Small intestine (tissue), 7 donors: Measurements from ENCODE around the gene PDK2. TPM values are rescaled to one million over a fixed set of nuclear protein-coding genes. Genes with fewer than 3 reads are reported as not detected.
A peak's percentile ranks its signal among the peaks of the same experiment; 100 is the strongest.

Experiments used
- DNase-seq, 2 donors: peaks; one replicate each; pipeline versions ENCODE4 v3.0.0 to v3.0.0-alpha.2; 2013
- FAIRE-seq: peaks from 2 replicates; lab custom pipeline; 2012; peaks lifted over from hg19 to GRCh38; lab: Jason Lieb, UNC
- H3K27ac ChIP-seq, 3 donors: one replicate each; pipeline ENCODE4 v1.5.1; 2013; ENCODE audit warnings: low read length in 2 of 3, mild to moderate bottlenecking in 2 of 3, control low read depth in 1 of 3, inconsistent platforms in 1 of 3, low read depth in 1 of 3, moderate library complexity in 1 of 3
- H3K27me3 ChIP-seq, 3 donors: one replicate each; pipeline ENCODE4 v1.6.1; 2013; ENCODE audit warnings: low read length in 3 of 3, inconsistent platforms in 1 of 3; ENCODE audit not compliant: control insufficient read depth in 3 of 3, insufficient read depth in 3 of 3
- H3K36me3 ChIP-seq, 3 donors: one replicate each; pipeline ENCODE4 v1.6.1; 2013; ENCODE audit warnings: low read length in 3 of 3, inconsistent platforms in 1 of 3, low read depth in 1 of 3, mild to moderate bottlenecking in 1 of 3, moderate library complexity in 1 of 3; ENCODE audit not compliant: control insufficient read depth in 3 of 3, insufficient read depth in 2 of 3
- H3K4me1 ChIP-seq, 3 donors: one replicate each; pipeline ENCODE4 v1.6.1; 2013; ENCODE audit warnings: low read length in 2 of 3, inconsistent platforms in 1 of 3, low read depth in 1 of 3, mild to moderate bottlenecking in 1 of 3, moderate library complexity in 1 of 3; ENCODE audit not compliant: control insufficient read depth in 3 of 3, insufficient read depth in 2 of 3
- H3K4me3 ChIP-seq, 3 donors: one replicate each; pipeline ENCODE4 v1.5.1; 2013; ENCODE audit warnings: low read length in 3 of 3, control low read depth in 1 of 3, inconsistent platforms in 1 of 3, low read depth in 1 of 3, mild to moderate bottlenecking in 1 of 3, moderate library complexity in 1 of 3
- H3K9me3 ChIP-seq, 2 donors: one replicate each; pipeline ENCODE4 v1.6.1; 2013; ENCODE audit warnings: low read depth in 1 of 2, low read length in 1 of 2; ENCODE audit not compliant: control insufficient read depth in 2 of 2, insufficient read depth in 1 of 2
- WGBS, 3 donors: extraction: QIAGEN DNeasy Blood & Tissue Kit; methylation state at CpG; one replicate each; pipeline ENCODE4 v1.1.7; 2013; 5-methylcytosine and 5-hydroxymethylcytosine counted together
- polyA plus RNA-seq, 4 donors: library from polyadenylated mRNA; stranded (reverse) in 3 of 4; unstranded in 1 of 4; fragments of 200-250 nt in 3 of 4; fragments of 120-200 nt in 1 of 4; gene quantifications; one replicate each; pipeline versions ENCODE4 v1.2.1 to v1.2.3, GENCODE V29; 2013
- donor health status: healthy with polysubstance abuse.
- donor health status: control.
- donor health status: control.
- donor health status: Bipolar disorder and iron deficiency.
- donor health status: healthy.

The PDK2 gene
- polyA plus RNA-seq, 4 donors = 27.2 to 125 (median 36.8) TPM

DNA sequence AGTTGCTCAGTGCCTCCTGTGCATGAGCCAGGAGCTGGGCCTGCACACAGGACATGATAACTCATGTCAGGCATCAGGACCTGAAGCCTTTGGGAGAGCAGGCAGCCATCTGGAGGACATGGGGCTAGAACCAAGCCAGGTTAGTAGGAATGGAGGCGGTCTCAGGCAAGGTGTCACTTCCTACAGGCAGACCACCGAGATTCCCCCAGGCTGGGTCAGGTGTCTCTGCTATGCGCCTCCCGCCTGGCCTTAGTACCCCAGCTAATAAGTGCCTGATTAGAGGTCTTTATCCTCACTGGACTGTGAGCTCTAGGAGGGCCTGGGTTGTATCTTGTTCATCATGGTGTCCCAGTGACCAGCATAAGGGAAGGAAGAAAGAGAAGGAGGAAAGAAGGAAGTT, 19.2 kb downstream of the PDK2 start:
- Histone ChIP-seq H3K9me3 (no peaks in the 10 kb centered on the region), H3K4me1 (peaks cover 0 to 43% (median 0%) of the 10 kb centered on the region in 3 donors), H3K27ac (no peak overlapping the region), H3K4me3 (no peak overlapping the region), H3K36me3 (peaks cover 0 to 37% (median 3%) of the 10 kb centered on the region in 3 donors), H3K27me3 (peaks cover 0 to 6% (median 2%) of the 10 kb centered on the region in 3 donors)
- no peak for DNase-seq
- 74 to 80% (median 75%) methylated on average over 4 of the region's 4 CpGs for WGBS, 3 donors
- no peak for FAIRE-seq

GRCh38 chr17:50114849-50115357, 19.8 kb downstream of the PDK2 start:
- DNase-seq = peak; percentile 65 to 68
- Histone ChIP-seq H3K4me3 (no peak overlapping the region), H3K36me3 (peaks cover 0 to 32% (median 2%) of the 10 kb centered on the region in 3 donors), H3K27me3 (peaks cover 0 to 6% (median 2%) of the 10 kb centered on the region in 3 donors), H3K4me1 (peaks cover 0 to 43% (median 0%) of the 10 kb centered on the region in 3 donors), H3K9me3 (no peaks in the 10 kb centered on the region), H3K27ac (no peak overlapping the region)
- no peak for FAIRE-seq
- 2 to 19% (median 17%) methylated on average over 6 of the region's 6 CpGs for WGBS, 3 donors

GRCh38 chr17:50115756-50116155, 20.6 kb downstream of the PDK2 start:
- Histone ChIP-seq H3K27me3 (peaks cover 0 to 6% (median 2%) of the 10 kb centered on the region in 3 donors), H3K4me1 (peaks cover 0 to 43% (median 0%) of the 10 kb centered on the region in 3 donors), H3K36me3 (peaks cover 0 to 24% (median 0%) of the 10 kb centered on the region in 3 donors), H3K9me3 (no peaks in the 10 kb centered on the region), H3K27ac (no peak overlapping the region), H3K4me3 (no peak overlapping the region)
- no peak for DNase-seq
- WGBS, 3 donors = 26 to 68% (median 28%) methylated on average over 17 of the region's 17 CpGs
- no peak for FAIRE-seq

DNA sequence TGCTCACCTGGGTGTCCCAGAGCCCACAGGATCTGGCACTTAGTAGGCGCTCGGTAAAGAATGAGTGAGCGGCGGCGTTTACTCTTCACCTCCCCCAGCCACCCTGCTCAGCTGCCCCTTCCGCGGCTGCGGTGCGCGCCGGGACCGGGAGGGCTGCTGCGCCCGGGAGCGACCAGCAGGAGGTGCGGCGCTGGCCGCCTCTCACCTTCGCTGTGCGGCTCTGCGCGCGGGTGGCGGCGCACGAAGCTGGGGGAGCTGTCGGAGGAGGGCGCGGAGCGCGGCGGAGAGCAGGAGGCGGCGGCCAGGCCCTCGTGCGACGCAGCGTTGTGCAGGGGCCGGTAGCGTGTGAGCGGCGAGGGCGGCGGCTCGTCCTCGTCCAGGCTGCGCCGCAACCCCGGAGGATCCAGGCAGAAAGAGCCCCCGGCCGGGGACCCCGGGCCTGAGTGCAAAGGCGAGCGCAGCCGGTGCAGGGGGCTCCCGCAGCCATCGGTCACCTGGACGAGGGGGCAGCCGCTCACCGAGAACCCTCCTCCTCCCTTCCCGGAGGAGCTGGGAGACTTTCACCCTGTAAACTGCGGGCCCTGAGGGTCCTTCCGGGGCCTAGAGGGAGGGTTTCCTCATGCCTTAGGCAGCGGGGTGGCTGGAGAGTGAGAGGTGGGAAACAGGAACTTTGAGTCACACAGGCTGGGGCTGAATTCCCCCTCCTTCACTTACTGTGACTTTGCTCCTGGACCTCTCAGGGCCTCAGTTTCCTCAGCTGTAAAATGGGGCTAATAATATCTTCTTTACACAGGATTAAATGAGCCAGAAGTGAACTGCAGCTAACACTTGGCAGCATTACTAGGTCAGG, 22.3 kb downstream of the PDK2 start:
- Histone ChIP-seq H3K4me3 (no peak overlapping the region), H3K27ac (no peak overlapping the region), H3K27me3 (peaks cover 0 to 6% (median 2%) of the 10 kb centered on the region in 3 donors), H3K9me3 (no peaks in the 10 kb centered on the region), H3K36me3 (peaks cover 0 to 11% (median 0%) of the 10 kb centered on the region in 3 donors), H3K4me1 (peaks cover 0 to 29% (median 0%) of the 10 kb centered on the region in 3 donors)
- FAIRE-seq (no peak), DNase-seq (peak; percentile 55 to 89)
- WGBS, 3 donors = 7 to 14% (median 10%) methylated on average over 30 to 64 of the region's 64 CpGs

DNA sequence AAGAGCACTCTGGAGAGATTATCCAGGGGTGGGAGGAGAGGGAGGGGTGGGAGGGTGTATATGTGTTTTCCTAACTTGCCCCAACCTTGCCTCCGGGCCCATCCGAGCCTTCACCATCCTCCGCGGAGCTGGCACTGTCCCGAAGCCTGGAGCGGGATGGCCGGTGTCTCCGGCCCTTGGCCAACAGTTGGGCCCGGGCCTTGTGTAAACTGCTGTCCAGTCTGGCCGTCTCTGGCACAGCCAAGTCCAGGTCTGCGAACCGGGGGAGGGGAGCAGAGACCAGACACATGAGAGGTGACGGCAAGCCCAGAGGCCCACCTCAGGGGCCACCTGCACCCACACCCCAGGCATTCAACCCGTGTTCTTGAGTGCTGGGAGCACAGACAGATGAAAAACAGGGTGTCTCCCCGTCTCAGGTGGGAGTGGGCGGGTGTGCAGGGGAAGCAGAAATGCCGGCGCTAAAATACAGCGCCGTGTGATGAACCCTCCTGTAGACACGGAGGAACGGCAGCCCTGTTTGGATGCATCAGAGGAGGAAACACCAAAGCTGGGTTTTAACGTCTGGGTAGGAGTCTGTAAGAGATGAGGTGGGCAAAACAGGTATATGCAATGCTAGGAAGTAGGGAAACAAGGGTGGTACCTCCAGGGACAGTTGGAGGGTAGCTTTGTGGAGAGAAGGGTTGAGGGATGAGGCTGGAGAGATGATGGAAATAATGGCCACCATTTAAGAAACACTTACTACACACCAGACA, 23.1 kb downstream of the PDK2 start:
- Histone ChIP-seq H3K9me3 (no peaks in the 10 kb centered on the region), H3K4me1 (peaks cover 0 to 21% (median 0%) of the 10 kb centered on the region in 3 donors), H3K27me3 (peaks cover 0 to 6% (median 2%) of the 10 kb centered on the region in 3 donors), H3K4me3 (no peak overlapping the region), H3K27ac (no peak overlapping the region), H3K36me3 (peaks cover 0 to 7% (median 0%) of the 10 kb centered on the region in 3 donors)
- FAIRE-seq (no peak), DNase-seq (no peak)
- WGBS, 3 donors = 77 to 87% (median 84%) methylated on average over 23 of the region's 23 CpGs

- Histone ChIP-seq H3K4me3 (no peak overlapping the region), H3K4me1 (peaks cover 0 to 20% (median 2%) of the 10 kb centered on the region in 3 donors), H3K9me3 (no peaks in the 10 kb centered on the region), H3K36me3 (peaks cover 0 to 11% (median 0%) of the 10 kb centered on the region in 3 donors), H3K27me3 (peaks cover 0 to 6% (median 2%) of the 10 kb centered on the region in 3 donors), H3K27ac (no peak overlapping the region)
- WGBS, 3 donors = 84 to 88% (median 85%) methylated on average over 4 of the region's 4 CpGs
- no peak for FAIRE-seq
- DNase-seq = no peak
Measured at GRCh38 chr17:50118828-50119218, 23.7 kb downstream of the PDK2 start.

- WGBS, 3 donors = 77 to 86% (median 81%) methylated on average over 7 of the region's 7 CpGs
- Histone ChIP-seq H3K27ac (no peak overlapping the region), H3K4me1 (peaks cover 0 to 13% (median 2%) of the 10 kb centered on the region in 3 donors), H3K4me3 (no peak overlapping the region), H3K36me3 (peaks cover 0 to 7% (median 0%) of the 10 kb centered on the region in 3 donors), H3K9me3 (no peaks in the 10 kb centered on the region), H3K27me3 (peaks cover 0 to 6% (median 2%) of the 10 kb centered on the region in 3 donors)
- FAIRE-seq (no peak), DNase-seq (no peak)
Measured at GRCh38 chr17:50120475-50121253, 25.5 kb downstream of the PDK2 start.
